HG02852 (cell line): ENCODE measurements around the gene ZNF496.

Source experiments
- ATAC-seq: cut with Tn5 transposase; IDR thresholded peaks from one replicate; pipeline ENCODE4 v1.9.1; 2021; ENCODE audit warnings: mild to moderate bottlenecking, moderate library complexity; ENCODE audit not compliant: unreplicated experiment

Gene ZNF496

DNA sequence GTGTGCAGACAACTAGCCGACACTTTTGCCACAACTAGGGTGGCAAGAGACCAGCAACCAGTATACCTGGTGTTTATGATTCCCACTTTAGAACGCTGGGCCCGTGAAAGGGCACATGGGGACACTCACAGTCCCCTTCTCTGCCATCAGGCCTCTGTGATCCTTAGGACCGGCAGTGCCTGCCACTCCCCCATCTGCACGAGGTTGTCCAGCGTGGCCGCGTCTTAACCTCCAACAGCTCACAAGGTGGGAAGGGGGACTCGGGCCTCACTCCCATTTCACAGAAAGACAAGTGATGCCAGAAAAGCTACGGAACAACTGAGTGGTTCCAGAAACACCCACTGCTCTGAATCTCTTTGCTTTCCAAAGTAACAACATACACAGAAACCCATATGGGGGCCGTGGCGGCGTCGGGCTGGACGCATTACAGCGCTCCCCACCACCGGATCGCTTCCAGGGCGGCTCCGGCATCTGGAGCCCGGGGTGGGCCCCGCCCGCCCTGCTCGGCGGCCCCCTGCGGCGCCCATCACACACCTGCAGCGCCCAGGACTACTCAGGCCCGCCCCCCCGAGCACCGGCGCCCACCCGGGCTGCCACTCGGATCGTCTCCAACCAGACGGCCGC, 1.0 kb downstream of the ZNF496 start:
- no peak for ATAC-seq

GRCh38 chr1:247329097-247329617, 2.5 kb downstream of the ZNF496 start:
- no peak for ATAC-seq

DNA sequence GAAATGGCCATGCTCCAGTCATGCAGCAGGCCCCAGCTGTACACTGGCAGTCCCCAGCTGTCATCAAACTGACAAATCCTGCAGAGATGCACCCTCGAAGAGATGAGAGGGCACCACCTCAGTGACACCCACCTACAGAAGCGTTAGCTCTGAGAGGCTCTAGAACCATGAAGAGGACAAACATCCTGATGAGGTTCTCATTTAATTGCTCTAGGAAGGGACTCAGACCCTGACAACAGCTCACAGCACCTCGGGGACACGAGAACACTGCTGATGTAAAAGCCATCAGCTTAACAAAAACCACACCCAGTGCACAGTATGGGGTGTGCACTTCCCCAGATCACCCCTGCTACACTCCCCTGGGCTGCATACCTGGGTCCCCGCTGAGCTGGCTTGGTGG, 3.4 kb downstream of the ZNF496 start:
- no peak for ATAC-seq

- ATAC-seq: no peak
These were observed 5.1 kb downstream of the ZNF496 start for GRCh38 chr1:247326411-247327130.

DNA sequence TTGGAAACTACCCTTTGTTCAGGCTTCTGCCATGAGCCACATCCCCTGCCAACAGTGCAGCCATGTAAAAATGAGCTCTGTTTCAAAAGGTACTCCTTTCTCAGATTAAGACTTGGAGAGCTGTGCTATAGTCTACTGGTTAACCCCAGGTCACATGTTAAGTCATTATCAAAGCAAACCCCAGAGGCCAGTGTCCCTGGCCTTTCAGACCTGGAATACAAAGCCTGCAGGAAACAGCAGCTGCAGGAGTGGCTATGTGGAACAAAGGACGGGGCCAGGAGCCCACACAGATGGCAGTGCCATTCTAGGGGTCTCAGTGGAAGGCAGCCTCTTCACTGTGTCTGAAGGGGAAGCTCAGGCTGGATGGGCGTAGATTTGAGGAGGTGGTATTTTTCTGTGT, 6.7 kb downstream of the ZNF496 start:
- ATAC-seq: no peak

GRCh38 chr1:247324204-247324787, 7.4 kb downstream of the ZNF496 start:
- ATAC-seq: no peak

DNA sequence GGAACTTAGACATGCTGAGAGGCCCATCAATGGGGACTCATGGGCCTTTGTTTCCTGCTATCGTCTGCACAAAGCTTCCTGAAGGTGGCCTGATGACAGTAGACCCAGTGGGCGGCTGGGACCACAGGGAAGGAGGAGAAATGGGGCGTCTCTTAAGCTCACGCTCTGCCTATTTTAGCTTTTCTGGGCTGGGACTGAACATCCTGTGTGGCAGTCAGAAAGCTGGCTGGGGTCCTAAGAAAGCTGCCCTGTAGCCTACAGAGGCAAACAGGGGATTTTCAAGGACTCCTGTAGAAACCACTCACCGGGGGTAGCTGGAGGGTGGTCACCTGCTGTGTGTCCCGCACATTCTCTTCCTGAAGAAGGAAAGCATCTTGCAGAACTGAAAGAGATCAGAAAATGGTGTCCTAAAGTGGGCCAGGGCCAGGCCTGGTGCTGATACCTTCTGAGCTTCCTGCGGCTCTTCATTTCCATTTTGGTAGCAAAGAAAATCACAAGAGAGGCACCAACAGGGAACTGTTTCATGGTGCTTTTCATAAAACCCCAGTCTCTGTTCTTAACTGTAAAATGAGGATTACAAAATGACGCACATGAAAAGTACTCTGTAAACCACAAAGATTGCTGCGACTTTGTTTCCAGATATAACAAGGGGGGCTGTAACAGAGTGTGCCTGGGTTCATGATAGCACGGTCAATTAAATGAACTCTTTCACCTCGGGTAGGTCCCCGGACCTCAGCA, 8.6 kb downstream of the ZNF496 start:
- ATAC-seq: peak; percentile 45

- ATAC-seq: peak; percentile 46
These were observed 9.2 kb downstream of the ZNF496 start for GRCh38 chr1:247322442-247322841.

GRCh38 chr1:247317702-247318101, 14.0 kb downstream of the ZNF496 start:
- no peak for ATAC-seq

DNA sequence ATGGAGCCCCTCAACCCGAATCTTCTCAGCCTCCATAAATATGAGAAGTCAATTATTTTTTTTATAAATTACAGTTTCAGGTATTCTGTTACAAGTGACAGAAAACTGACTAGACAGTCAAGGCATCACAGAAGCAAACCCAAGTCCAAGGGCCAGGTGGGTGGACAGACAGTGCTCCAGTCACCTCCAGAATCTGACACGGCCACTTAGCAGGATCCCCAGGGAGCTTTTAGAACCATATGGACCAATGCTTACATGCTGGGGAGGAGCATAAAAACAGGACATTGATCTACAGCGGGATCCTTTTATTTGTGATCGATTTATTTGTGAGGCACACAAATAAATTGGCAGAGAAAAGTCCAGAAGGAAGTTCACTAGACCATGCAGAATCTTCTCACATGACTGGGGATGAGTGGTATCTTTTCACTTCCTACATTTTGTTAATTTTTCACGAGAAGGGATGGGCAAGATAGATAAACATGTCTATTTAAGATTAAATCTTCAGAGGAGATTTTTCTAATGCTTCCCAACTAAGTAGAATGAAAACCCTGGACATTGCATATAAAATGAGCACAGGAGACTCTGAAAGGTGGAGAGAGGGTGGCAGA, 15.0 kb downstream of the ZNF496 start:
- no peak for ATAC-seq

GRCh38 chr1:247304031-247304430, 27.6 kb downstream of the ZNF496 start:
- ATAC-seq: no peak

DNA sequence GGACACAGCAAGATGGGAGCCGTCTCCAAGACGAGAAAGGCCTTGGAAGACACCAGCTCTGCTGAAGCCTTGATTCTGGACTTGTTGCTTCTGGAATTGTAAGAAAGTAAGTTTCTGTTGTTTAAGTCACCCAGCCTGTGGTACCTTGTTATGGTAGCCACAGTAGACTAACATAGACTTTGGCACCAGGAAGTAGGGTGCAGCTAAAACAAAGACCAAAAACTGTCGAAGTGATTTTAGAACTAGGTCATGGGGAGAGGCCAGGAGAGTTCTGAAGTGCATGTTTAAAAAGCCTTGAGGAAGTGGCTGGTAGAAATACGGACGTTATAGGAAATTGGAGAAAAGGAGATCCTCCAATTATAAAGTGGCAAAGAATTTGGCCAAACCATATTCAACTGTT, 28.5 kb downstream of the ZNF496 start:
- no peak for ATAC-seq

DNA sequence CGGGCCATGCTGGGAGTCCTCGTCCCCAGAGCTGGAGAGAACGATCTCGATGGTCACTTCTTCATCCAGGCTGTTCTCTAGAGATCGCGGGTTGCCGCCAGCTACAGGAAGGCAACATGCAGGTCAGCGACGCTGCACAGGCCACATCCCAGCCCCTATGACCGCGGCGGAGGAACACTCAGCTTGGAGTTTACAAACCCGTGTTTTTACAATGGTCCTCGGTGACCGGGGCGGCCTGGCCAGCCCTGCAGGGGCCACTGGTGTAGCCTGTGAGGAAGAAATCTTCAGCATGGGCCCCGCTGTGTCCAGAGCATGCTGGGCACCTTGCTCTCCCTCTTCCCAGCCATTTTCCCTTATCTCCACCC, 30.5 kb downstream of the ZNF496 start:
- no peak for ATAC-seq

- ATAC-seq: no peak
These were observed 31.0 kb downstream of the ZNF496 start for GRCh38 chr1:247300491-247301175.

DNA sequence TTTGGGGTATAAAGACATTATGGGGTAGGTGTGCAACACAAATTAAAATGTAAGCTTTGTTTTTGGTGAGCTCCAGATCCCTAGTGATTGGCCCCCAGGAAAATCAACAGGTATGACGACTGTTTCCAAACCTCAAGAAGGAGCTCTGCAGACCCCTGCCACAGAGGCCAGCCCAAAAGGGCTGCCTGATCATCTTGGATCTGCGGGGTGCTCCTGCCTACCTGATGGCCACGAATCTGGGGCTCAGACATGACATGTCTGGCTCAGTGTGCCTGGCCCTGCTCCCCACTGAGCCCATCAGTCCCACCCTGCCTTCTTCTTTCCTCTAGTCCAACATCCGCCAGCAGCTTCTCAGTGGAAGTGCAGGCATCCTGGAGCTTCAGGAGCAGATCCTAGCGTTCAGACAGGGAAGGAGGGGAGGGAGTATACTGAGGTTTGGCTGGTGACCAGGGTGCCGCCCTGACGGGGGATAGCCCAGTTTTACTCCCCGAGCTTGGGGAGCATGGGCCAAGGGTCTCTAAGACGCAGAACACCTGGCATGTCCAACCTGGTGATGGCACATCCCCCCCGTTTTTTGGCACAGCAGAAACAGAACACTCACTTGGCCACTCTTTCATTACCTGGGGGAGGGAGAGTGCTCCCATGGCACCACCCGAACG, 31.8 kb downstream of the ZNF496 start:
- no peak for ATAC-seq

DNA sequence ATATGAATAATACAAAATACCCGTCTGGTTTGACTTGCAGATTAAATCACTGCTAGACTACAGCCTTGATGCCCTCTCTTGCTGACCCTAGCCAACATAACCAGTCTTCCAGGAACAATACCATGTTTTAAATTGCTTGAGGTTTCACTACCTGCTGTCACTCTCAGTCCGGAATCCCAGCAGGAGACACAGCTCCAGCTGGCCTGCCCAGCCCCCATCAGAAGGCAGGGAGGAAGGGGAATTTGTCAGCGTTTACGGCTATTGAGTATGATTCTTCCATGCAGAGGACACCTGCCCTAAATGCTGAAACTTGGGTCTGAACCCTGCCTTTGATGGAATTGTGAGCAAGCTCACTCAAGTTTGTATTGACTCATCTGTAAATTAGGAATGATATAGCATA, 33.0 kb downstream of the ZNF496 start:
- ATAC-seq: no peak

- no peak for ATAC-seq
These were observed 33.6 kb downstream of the ZNF496 start for GRCh38 chr1:247298124-247298481.

GRCh38 chr1:247297263-247298123, 34.2 kb downstream of the ZNF496 start:
- no peak for ATAC-seq

- ATAC-seq: no peak
These were observed 35.0 kb downstream of the ZNF496 start for GRCh38 chr1:247296599-247297180.
